OCI-M2 (cell line): ENCODE measurements around the gene AAMP.

Experiments
- DNase-seq: peaks from one replicate; lab custom pipeline; 2025; ENCODE audit not compliant: unreplicated experiment; lab: John Stamatoyannopoulos, UW

AAMP gene

DNA sequence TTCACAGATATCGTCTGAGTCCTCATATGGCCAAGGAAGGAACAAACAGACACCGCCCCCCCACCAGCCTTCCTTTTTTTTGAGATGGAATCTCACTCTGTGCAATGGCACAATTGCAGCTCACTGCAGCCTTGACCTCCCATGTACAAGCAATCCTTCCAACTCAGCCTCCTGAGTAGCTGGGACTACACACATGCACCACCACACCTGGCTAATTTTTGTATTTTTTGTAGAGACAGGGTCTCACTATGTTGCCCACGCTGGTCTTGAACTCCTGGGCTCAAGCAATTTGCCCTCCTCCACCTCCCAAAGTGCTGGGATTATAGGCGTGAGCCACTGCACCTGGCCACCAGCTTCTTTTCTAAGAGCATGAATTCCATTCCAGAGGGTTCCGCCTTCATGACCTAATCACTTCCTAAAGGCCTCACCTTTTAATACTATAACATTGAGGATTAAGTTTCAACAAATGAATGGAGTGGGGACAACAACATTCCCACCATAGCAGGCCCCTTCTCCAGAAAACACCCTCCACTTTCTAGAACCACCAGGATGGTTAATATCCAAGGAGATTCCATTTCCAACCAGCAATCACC, 24.6 kb upstream of the AAMP start:
- no peak for DNase-seq

DNA sequence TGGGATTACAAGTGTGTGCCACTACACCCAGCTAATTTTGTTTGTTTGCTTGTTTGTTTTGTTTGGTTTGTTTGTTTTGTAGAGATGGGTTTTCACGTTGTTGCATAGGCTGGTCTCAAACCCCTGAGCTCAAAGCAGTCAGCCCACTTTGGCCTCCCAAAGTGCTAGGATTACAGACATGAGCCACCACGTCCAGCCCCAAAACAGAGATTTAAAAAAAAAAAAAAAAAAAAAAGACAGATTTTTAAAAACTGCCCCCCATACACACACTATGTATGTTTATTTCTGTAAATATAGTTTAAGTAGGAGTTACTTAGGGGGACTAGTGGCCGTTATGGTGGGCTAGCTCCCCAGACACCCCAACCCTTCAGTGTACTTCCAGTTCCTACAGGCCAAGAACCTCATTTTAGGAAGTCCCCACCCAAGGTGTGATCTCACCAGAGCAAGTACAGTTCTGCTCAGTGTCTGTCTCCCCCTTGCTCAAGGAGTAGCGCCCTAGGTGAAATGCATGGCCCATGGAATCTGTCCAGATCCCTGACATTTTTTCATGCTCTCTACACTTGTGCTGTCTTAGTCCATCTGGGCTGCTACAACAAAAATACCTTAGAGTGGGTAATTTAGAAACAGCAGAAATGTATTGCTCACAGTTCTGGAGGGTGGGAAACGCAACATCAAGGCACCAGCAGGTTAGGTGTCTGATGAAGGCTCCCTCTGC, 23.9 kb upstream of the AAMP start:
- no peak for DNase-seq

DNA sequence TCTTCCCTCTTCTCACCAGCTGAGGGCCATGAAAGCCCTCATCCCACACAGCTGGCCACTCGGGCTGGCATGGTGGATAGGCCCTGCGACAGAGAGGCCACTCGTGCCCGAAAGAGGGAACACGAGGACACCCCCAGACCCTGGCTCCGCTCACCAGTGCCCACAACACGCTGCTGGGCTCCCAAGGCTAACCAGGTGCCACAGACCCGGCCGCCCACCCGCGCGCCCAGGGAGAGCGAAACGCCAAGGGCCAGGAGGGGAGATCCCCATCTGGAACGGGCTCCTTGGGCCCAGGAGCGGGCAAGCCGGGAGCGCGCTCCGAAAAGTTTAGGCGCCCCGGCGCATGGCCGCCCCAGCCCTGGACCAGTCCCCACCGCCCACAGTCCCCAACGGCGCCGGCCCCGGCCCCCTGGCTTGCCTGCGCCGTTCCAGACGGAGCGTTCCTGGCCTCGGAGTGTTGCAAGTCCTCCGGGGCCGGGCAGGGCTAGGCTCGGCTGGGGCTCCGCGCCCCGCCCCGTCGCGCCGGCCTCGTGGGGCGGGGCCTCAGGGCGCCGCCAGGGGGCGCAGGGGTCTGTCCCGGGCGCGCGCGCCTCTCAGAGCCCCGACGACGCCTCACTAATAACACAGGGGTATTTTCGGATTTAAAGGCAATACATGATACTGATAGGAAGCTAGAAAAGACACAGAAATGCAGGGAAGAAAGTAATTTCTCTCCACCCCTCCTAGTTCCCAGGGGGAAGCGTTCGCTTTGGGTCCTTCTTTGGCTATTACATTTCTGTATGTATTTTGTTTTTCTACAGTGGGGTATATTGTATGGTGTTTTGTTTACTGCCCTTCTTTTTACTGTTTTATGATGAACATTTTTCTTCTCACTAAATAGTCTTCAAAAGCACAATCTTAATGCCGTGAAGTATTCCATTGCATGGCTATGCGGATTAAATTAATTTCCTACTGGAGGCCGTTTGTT, 22.4 kb upstream of the AAMP start, which contains the start of gene TMBIM1:
Gene TMBIM1 (minus strand): TSS at position 456 of the 967 bp plus-strand sequence. CDS start 10,362 bp downstream, outside the sequence.
- DNase-seq, result peak; percentile 33

DNA sequence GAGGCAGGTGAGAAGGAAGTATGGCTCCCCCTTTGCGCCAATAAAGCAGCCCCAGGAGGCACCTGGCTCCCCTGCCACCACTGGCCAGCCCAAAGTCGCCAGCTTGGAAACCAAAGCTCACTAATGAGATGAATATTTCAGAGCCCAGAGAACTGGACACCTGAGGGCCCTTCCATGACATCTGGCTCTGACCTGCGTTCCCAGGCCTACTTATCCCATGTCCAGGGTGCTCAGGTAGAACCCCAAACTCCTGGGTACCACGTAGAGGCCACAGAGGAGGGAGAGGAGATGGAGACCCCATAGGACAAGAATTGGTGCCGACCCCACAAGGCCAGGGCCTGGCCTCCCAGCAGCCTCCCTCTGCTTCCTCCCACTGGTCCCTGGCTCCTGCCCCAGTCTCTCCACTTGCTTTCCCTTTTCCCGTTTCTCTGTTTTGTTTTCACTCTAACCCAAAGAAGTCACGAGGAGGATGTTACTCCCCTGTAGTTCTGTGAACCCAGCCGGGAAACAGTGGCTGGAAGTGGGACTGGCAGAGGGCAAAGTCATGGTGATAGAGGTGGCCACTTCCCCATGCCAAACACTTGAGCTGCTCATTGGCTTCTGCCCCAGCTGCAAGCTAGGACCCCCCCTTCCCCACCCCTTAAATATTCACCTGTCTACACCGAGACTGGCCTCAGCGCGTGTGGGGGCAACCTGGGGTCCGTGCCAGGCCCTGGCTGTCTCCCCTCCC, 21.5 kb upstream of the AAMP start:
- DNase-seq, result no peak

DNA sequence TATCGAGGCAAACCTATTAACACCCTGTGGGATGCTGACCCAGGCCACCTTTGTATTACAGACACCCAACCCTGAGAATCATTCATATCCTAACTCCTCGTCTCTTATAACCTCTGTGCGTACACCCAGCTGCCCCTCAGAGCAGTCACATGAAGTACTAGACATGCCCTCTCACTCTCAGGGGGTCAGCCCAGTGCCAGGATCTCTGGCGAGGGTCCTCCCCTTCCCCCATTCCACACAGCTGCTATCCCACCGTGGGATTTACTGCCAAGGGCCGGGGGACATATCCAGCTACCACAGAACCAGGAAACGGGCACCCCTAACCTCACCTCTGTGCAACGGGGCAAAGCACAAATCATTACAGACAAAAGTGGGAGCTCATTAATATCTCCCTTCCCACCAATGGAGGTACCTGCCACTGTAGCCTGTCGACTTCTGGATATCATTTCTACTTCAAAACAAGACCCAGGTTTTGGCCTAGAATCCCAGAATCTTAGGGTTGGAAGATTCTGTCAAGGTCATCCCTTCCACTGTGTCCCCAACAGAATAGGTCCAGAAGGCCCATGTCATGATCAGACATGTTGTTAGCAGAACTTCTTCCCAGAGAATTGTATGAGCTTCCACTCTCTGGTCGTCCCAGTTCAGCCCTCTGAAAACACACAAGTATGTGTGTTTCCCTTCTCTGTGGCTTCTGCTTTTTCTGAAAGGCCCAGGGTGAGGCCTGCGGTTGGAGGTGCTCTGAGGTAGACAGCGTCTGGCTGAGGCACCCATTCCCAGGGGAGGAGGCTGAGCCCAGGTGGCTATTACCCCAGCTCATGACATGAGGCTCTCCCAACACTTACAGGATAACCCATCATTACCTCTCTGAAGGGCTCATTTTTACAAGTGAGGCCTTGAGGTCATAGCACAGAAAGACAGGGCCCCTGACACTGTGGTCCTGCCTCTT, 20.7 kb upstream of the AAMP start:
- no peak for DNase-seq

DNA sequence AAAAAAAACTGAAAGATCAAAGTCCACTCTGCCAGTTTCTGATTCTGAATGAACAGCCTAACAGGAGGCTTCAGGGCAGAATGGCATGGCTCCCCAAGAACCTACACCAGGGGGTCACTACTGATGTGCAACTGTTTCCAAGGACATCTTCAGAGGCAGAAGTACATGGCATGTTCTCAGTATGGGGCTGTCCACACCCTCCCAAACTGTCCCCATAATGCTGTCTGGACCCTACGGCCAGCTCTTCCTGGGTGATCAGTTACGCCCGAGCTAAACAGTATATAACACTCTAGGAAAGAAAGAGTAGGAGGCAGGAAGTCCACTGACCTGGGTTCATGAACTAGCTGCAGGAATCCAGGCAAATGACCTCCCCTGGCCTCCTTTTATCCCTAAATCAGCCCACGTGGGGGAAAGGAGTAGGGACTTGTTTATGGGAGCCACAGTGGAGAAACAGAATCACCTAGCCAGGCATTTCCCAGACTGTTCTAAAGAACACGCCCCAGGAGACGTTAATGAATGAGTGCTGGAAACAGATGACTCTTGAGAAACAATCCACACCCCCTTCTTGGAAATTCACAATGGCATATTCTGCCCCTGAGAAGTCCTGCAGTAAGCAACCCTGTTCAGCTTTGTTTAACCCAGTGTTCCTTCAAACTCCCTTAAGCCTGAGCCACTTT, 19.8 kb upstream of the AAMP start:
- no peak for DNase-seq

DNA sequence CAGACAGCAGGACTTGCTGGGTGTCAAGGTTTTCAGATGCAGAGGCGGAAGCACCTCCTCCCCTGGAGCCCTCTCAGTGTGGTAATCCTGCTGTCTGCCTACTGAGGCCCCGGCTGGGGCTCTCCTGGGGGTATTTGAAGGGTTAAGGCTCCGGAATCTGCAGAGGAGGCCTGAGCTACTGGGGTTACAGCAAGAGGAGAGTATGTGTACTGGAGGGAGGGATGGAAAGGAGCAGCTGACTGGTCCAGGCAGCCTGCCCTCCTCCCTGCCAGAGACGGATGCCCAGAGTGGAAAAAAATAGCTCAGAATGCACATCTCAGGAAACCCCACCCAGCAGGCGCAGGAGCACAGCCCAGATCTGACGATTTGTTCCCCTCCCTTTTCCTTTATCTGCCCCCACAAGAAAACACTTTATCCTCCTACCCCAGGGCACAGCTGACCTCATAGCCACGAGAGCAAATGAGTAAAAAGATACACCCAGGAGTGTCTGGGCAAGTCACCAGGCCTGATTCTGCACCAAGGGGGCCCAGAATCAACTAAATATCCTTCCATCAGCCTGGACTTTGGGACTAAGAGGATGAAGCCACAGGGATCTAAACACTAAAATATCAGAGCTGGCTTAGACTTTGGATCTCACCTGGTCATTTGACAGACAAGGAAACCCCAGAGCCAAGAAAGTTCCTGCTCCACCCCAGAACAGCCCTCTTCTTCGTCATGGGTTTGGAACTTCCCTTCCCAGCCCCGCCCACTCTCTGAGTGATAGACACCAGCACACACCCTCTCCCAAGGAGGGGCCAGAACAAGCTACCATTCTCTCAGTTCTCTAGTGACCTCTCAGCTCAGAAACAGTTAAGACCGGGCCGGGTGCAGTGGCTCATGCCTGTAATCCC, 16.9 kb upstream of the AAMP start:
- DNase-seq, result peak; percentile 92

DNA sequence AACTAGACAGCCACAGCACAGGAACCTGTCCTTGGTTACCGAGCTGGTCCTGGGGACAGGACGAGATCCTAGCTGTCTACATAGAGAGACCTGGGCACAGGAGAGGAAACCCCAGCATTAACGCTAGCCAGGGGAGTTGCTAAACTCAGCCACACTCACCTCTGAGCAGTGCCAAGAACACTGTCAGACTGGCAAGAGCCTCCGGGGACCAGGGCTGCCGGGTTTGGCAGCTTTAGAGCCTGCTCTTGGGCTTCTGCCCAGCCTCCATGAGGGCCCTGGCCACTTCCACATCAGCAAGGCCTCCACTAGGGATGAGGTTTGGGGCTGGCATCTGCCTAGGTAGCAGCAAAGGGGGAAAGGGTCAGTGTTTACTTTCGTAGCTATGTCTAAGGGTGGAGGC, 15.7 kb upstream of the AAMP start:
- DNase-seq, result no peak

DNA sequence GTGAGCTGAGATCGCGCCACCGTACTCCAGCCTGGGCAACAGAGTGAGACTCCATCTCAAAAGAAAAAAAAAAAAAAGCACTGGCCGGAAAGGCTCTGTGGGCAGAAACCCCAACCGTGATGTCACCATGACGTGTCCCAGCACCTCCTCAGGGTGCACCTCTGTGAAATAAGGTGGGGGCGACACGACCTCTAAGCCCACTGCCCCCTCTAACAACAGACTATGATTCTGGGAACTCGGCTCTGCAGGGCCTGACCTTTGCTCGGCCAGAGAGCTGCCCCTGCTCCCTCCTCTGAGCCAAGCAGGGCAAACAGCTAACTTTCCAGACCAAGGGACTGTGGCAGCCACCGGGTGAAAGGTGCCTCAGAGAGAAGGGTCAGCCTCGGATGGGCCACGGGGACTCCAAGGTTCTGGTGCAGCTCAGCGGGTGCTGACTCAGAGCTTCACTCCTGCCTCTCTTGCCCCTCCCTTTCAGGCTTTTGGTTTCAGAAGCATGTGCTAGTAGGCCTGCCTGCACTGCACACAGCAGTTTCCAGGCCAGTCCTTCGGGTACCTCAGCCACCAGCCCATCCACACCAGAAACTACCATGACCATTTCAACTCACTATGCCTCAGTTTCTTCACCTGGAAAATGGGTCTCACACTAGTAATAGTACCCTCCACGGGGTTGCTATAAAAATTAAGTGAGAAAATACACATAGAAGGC, 14.3 kb upstream of the AAMP start:
- no peak for DNase-seq

DNA sequence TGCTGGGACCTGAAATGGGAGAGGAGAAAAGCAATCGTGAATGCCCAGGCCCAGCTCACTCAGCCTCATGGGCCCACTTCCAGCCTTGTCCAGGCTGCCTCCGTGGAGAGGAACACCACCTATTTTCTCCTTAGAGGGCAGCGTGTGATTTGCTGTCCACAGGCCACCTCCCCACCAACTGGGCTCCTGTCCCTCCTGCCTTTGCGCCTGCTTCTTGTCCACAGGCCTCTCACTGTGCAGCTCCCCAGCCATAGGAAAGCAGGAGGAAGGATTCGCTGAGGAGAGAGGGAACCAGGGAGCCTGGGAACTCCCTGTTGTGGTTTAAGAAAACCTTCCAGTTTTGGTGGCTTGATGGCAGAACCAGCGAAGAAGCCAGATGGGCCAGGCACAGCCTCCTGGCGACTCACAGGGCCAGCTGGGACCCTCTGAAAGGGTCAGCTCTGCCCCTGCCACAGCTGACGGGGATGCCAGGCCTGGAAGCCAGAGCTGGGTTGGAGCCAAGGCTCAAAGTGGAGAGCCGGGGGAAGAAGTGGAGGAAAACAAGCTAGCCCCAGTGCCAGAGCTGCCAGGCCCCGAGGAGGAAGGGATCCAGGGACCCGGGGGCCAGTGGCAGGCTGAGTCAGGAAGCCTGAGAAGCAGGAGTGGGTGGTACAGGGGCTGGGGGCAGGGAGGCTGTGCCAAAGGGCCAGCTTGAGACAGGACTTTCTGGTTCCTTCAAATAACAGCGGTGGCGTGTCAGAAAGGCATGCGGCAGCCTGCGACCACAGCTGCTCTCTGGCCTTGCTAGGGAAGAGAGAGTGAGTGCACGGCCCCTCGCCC, 12.4 kb upstream of the AAMP start:
- DNase-seq, result no peak

DNA sequence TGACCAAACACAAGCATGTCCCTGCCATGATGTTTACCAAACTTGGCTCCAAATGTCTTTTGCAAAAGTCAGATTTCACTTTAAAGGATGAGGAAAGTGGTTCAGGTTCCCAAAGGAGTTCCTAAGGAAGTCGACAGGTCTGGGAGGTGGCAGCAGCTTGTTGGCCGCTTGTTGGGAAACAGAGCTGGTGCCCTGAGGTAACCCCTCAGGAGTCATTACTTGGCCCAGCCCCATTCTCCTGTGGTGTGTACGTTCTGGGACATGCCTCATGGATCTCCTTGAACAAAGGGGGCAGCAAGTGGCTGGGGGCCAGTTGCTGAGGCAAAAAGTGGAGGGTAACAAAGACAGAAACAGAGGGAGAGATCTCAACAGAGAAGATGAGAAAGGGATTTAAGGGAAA, 11.5 kb upstream of the AAMP start:
- no peak for DNase-seq

DNA sequence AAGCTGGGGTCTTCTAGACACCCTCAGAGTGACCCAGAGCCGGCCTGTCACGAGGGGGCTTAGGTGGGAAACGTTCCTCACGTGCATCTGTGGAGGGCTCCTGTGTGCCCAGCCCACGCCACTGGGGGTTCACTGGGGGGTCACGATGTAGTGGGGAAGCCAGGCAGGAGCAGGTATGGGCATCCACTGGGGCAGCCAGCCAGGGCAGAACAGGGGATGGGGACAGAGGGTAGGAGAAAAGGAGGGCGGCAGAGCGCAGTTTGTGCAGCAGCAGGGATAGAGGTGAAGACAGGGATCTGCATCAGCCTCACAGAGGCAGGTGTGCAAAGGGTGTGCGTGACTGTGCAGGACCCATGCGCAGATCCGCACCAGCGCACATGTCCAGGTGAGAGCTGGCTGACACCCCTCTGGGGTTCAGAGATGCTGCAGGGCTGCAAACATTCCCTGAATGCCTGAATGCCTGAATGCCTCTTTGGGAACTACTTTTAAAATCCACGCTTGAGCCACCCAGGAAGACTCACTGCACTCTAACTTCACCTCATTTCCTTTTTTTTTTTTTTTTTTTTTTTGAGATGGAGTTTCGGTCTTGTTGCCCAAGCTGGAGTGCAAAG, 10.4 kb upstream of the AAMP start:
- no peak for DNase-seq

DNA sequence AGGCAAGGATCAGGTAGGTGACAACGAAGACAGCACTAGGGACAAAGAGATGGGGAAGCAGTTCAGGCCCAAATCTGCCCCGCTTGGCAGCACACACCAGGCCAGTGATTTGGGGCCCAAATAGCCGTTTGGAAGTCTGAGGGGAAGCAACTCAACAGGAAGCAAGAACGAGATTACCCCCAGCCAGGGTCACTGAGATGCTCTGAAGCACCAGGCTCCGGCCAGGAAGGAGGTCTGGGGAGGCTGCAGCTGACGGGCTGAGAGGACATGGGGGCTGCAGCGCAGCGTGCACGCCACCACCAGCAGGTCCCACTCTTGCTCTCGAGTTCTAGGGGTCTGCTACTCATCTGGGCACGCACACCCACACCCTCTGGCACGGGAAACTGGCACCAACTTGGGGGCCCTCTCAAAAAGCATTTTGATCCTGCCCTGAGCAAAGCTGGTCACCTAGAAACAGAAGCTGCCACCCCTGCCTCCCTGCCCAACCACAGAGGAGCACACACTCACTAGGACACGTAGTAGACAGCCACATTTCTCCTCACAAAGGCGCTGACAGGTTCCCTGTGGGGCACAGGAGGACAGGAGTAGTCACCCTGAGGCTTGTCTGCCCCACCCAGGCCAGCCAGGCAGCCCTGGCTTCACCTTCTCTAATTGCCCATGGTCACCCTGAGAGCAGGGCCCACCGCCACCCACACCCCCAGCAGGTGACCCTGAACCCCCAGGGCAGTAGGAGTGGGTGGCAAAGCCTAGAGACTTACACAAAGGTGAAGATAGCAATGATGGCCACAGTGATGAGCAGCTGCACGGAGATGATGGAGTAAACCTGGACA, 8.8 kb upstream of the AAMP start:
- DNase-seq, result no peak

DNA sequence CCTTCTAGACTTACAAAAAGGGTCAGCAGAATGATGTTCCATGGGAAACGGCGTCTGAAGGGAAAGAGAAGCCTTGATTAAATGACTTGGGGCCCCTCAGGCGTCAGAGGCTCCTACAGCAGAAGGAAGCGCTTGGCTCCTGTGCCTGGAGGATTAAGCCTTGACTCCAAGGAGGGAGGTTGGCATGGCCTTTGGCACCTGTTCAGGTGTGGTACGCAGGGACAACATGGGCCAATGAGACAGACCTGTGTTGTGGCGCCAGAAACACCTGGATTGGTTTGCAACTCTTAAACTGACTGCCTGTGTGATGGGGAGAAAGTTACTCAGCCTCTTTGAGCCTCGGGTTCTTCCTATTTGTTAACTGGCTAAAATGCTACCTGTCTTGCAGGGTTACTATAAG, 8.0 kb upstream of the AAMP start:
- no peak for DNase-seq

DNA sequence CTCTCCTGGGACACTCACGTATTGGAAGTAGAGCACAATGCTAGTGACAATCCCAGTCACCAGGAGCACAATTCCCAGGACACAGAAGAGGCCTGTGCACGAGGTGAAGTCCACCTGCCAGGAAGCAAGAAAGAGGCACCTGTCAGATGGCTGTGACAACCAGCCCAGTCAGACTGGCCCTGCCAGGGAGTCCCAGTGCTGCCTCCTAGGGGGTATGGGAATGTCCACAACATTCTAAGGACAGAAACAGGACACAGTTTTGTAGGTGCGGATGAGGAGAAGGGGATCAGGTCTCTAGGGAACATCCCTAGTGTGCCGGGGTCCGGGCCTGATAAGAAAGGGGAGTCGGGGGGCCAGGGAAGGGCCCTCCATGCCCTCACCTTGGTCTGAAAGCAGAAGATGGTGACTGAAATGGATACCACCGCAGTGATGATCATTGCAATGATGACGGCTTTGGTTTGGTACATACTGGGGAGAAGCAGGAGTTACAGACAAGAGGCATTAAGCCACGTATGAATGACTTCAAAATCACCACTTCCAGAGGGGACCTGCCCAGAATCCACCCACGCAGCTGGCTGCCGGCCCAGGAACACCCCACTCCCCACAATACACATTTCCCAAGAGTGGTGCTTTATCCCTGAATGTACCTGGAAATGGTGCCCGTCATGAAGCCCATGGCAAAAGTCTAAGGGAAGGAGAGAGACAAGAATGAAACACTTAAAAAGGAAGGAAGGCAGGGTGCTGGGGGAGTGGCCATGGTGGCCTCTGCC, 7.2 kb upstream of the AAMP start:
- DNase-seq, result no peak
